GM12878 (cell line): Measurements from ENCODE around the gene TIMM10B. TPM values are rescaled to one million over a fixed set of nuclear protein-coding genes. Genes with fewer than 3 reads are reported as not detected.

ENCODE experiments used
- ATAC-seq: fragments of 200-7000 bp; cut with Tn5 transposase; 3 replicates; pipeline ENCODE4 v1.9.1; 2020; ENCODE audit warnings: mild to moderate bottlenecking, moderate library complexity
- BruUV-seq: library from RNA; stranded (reverse); fragments of 400-500 nt; replicated peaks from 2 replicates; lab custom pipeline; 2021; lab: Mats Ljungman, UMichigan
- CTCF ChIA-PET: fragments of 300-600 bp; sonication (Branson Sonifier 250); formaldehyde crosslinking; extraction: SDS; loops from one replicate; lab custom pipeline; 2021; ENCODE audit warnings: inconsistent platforms; lab: Yijun Ruan, JAX
- POLR2A ChIA-PET: fragments of 350-600 bp; formaldehyde crosslinking; extraction: SDS; loops from one replicate; lab custom pipeline; 2021; ENCODE audit warnings: inconsistent platforms; lab: Charles Lee
- RAD21 ChIA-PET: fragments of 300-600 bp; sonication (Branson Sonifier 250); formaldehyde crosslinking; loops from one replicate; lab custom pipeline; 2023; ENCODE audit warnings: antibody characterized with exemption; ENCODE audit not compliant: unreplicated experiment; lab: Charles Lee
- SMC1A ChIA-PET: fragments of 300-600 bp; sonication (Branson Sonifier 250); formaldehyde crosslinking; loops from one replicate; lab custom pipeline; 2023; ENCODE audit not compliant: unreplicated experiment, uncharacterized antibody; lab: Charles Lee
- DNase-seq: peaks from one replicate; pipeline ENCODE4 v3.0.0-alpha.2; 2011; ENCODE audit warnings: low read depth, low spot score
- FAIRE-seq: peaks from 3 replicates; lab custom pipeline; 2011; peaks lifted over from hg19 to GRCh38; lab: Jason Lieb, UNC
- H2AFZ ChIP-seq: 2 replicates; pipeline ENCODE4 v1.6.0; 2011; ENCODE audit warnings: low read depth, low read length, control low read depth; ENCODE audit not compliant: control insufficient read depth
- H3K27ac ChIP-seq: 2 replicates; pipeline ENCODE4 v1.5.1; 2011; ENCODE audit warnings: control low read depth; ENCODE audit not compliant: control insufficient read depth, insufficient read depth
- H3K27me3 ChIP-seq, 2 experiments: replicated peaks in 1 of 2; 2 replicates each; pipeline versions ENCODE4 v1.6.0 to v1.6.1; 2011; ENCODE audit warnings: low read length in 1 of 2; ENCODE audit not compliant: control insufficient read depth in 2 of 2, insufficient read depth in 2 of 2
- H3K36me3 ChIP-seq, 2 experiments: 2 replicates each; pipeline ENCODE4 v1.5.1; 2011; ENCODE audit warnings: low read length in 1 of 2; ENCODE audit not compliant: control insufficient read depth in 2 of 2, insufficient read depth in 2 of 2
- H3K4me1 ChIP-seq: 2 replicates; pipeline ENCODE4 v1.6.1; 2011; ENCODE audit warnings: mild to moderate bottlenecking, low read length, moderate library complexity, mixed read lengths; ENCODE audit not compliant: control insufficient read depth, insufficient read depth
- H3K4me2 ChIP-seq: 2 replicates; pipeline ENCODE4 v1.6.0; 2011; ENCODE audit warnings: control low read depth; ENCODE audit not compliant: control insufficient read depth, insufficient read depth
- H3K4me3 ChIP-seq: fragments of 200-600 bp; sonication (generic); 2 replicates; pipeline ENCODE4 v1.5.1; 2016
- H3K79me2 ChIP-seq: 2 replicates; pipeline ENCODE4 v1.6.0; 2011; ENCODE audit warnings: low read length; ENCODE audit not compliant: control insufficient read depth, insufficient read depth
- H3K9ac ChIP-seq: 2 replicates; pipeline ENCODE4 v1.8.0; 2011; ENCODE audit warnings: low read length, control low read depth, mixed read lengths; ENCODE audit not compliant: control insufficient read depth, insufficient read depth
- H3K9me3 ChIP-seq: replicated peaks from 3 replicates; pipeline ENCODE4 v1.5.1; 2011; ENCODE audit warnings: mild to moderate bottlenecking, low read length; ENCODE audit not compliant: control insufficient read depth, insufficient read depth
- H4K20me1 ChIP-seq: 2 replicates; pipeline ENCODE4 v1.6.0; 2011; ENCODE audit not compliant: control insufficient read depth, insufficient read depth
- CHD2 ChIP-seq: IDR thresholded peaks from 2 replicates; pipeline ENCODE4 v1.6.1; 2011; ENCODE audit warnings: low read depth, low read length, improper control_type of control experiment, borderline replicate concordance
- KLF5 ChIP-seq: fragments of 450-650 bp; IDR thresholded peaks from 2 replicates; pipeline ENCODE4 v1.6.1; 2014; ENCODE audit warnings: mild to moderate bottlenecking; ENCODE audit not compliant: partially characterized antibody
- POLR2A ChIP-seq: IDR thresholded peaks from 2 replicates; pipeline ENCODE4 v1.6.1; 2011; ENCODE audit warnings: low read depth, mild to moderate bottlenecking, low read length
- POLR2AphosphoS2 ChIP-seq: IDR thresholded peaks from 2 replicates; pipeline ENCODE4 v1.6.1; 2011; ENCODE audit warnings: low read depth, mild to moderate bottlenecking, low read length, improper control_type of control experiment, moderate library complexity
- POU2F2 ChIP-seq: IDR thresholded peaks from 3 replicates; pipeline ENCODE4 v1.6.1; 2011; ENCODE audit warnings: low read depth, mild to moderate bottlenecking, low read length, borderline replicate concordance
- SUPT20H ChIP-seq: IDR thresholded peaks from 2 replicates; pipeline ENCODE4 v1.6.1; 2011; ENCODE audit warnings: low read depth, mild to moderate bottlenecking, low read length, moderate library complexity, borderline replicate concordance; ENCODE audit not compliant: control insufficient read depth
- ZNF274 ChIP-seq: IDR thresholded peaks from one replicate; pipeline ENCODE4 v1.8.0; 2011; ENCODE audit not compliant: insufficient read length, insufficient read depth
- WGBS: methylation state at CpG from one replicate; pipeline ENCODE4 v1.1.6; 2016; ENCODE audit warnings: low lambda C conversion rate; ENCODE audit not compliant: insufficient replicate concordance, insufficient coverage; ENCODE audit errors: missing lambda C conversion rate; 5-methylcytosine and 5-hydroxymethylcytosine counted together
- in situ Hi-C: fragments of 300-500 bp; cut with MboI; formaldehyde crosslinking; loops from 9 replicates; pipeline ENCODE4 v1.14.3; 2018; ENCODE audit warnings: mixed read lengths
- intact Hi-C: fragments of 100-400 bp; cut with micrococcal nuclease; formaldehyde crosslinking; loops from one replicate; pipeline ENCODE4 v1.14.2; 2022; ENCODE audit not compliant: unreplicated experiment
- polyA plus RNA-seq, 11 experiments: library from polyadenylated mRNA; depleted of rRNA in 4 of 11; unstranded in 6 of 11; stranded (reverse) in 5 of 11; fragments of >200 nt; fragmentation: Nextera tagmentation in 4 of 11; fragmentation: Illumina TruSeq in 1 of 11; extraction: Ambion mirVana in 4 of 11; extraction: Trizol in 1 of 11; gene quantifications; 1 replicate in 1 of 11; 2 replicates in 10 of 11; pipeline versions ENCODE4 v1.2.1 to v1.2.3, GENCODE V29; 2011 to 2016; ENCODE audit warnings: inconsistent platforms in 2 of 11, missing spikeins in 2 of 11, low read depth in 1 of 11
- total RNA-seq, 4 experiments: library from RNA; depleted of rRNA in 3 of 4; stranded (reverse); fragments of >200 nt in 3 of 4; fragmentation: Illumina TruSeq in 1 of 4; extraction: Trizol in 1 of 4; gene quantifications; 2 replicates each; pipeline versions ENCODE4 v1.2.1 to v1.2.3, GENCODE V29; 2013 to 2021
- TF ChIP-seq, protein P1 (sequence below): IDR thresholded peaks from 2 replicates; pipeline ENCODE4 v1.6.1; 2012; ENCODE audit warnings: improper control_type of control experiment, low read depth, low read length; ENCODE audit not compliant: insufficient replicate concordance
- TF ChIP-seq, protein P2 (sequence below): IDR thresholded peaks from 2 replicates; pipeline ENCODE4 v1.6.1; 2011; ENCODE audit warnings: borderline replicate concordance, low read depth, mild to moderate bottlenecking, moderate library complexity, low read length; ENCODE audit not compliant: insufficient read depth, poor library complexity, severe bottlenecking

TIMM10B gene
- total and polyA plus RNA-seq, 10 of the 15 experiments (the other 5 are each of a cell fraction or from before 2014, with no cell fraction given) = 30.3 to 126 (median 53.1) TPM

DNA sequence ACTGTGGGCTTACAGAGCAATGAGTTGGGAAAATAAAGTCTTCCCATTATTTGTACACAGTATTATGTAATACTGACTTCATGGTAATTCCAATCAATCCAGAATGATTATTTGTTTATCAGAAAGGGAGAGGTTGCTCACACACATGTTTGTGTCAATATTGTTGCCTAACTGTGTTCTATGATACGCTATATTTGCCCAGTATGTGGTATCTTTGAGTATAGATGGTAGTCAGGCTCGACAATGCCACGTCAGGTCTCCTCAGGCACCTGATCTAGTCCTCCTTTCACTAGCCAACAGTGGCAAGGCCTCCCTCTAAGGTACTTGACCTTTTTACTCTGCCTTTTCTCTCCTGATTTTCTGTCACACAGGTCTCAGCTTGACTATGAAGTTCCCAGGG lies 21.1 kb downstream of the TIMM10B start (continued):
- TF ChIP-seq, protein P1, sequence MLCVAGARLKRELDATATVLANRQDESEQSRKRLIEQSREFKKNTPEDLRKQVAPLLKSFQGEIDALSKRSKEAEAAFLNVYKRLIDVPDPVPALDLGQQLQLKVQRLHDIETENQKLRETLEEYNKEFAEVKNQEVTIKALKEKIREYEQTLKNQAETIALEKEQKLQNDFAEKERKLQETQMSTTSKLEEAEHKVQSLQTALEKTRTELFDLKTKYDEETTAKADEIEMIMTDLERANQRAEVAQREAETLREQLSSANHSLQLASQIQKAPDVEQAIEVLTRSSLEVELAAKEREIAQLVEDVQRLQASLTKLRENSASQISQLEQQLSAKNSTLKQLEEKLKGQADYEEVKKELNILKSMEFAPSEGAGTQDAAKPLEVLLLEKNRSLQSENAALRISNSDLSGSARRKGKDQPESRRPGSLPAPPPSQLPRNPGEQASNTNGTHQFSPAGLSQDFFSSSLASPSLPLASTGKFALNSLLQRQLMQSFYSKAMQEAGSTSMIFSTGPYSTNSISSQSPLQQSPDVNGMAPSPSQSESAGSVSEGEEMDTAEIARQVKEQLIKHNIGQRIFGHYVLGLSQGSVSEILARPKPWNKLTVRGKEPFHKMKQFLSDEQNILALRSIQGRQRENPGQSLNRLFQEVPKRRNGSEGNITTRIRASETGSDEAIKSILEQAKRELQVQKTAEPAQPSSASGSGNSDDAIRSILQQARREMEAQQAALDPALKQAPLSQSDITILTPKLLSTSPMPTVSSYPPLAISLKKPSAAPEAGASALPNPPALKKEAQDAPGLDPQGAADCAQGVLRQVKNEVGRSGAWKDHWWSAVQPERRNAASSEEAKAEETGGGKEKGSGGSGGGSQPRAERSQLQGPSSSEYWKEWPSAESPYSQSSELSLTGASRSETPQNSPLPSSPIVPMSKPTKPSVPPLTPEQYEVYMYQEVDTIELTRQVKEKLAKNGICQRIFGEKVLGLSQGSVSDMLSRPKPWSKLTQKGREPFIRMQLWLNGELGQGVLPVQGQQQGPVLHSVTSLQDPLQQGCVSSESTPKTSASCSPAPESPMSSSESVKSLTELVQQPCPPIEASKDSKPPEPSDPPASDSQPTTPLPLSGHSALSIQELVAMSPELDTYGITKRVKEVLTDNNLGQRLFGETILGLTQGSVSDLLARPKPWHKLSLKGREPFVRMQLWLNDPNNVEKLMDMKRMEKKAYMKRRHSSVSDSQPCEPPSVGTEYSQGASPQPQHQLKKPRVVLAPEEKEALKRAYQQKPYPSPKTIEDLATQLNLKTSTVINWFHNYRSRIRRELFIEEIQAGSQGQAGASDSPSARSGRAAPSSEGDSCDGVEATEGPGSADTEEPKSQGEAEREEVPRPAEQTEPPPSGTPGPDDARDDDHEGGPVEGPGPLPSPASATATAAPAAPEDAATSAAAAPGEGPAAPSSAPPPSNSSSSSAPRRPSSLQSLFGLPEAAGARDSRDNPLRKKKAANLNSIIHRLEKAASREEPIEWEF = no peak
- TF ChIP-seq KLF5 (no peak), ZNF274 (no peak)
- TF ChIP-seq, protein P2, sequence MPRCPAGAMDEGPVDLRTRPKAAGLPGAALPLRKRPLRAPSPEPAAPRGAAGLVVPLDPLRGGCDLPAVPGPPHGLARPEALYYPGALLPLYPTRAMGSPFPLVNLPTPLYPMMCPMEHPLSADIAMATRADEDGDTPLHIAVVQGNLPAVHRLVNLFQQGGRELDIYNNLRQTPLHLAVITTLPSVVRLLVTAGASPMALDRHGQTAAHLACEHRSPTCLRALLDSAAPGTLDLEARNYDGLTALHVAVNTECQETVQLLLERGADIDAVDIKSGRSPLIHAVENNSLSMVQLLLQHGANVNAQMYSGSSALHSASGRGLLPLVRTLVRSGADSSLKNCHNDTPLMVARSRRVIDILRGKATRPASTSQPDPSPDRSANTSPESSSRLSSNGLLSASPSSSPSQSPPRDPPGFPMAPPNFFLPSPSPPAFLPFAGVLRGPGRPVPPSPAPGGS = no peak

DNA sequence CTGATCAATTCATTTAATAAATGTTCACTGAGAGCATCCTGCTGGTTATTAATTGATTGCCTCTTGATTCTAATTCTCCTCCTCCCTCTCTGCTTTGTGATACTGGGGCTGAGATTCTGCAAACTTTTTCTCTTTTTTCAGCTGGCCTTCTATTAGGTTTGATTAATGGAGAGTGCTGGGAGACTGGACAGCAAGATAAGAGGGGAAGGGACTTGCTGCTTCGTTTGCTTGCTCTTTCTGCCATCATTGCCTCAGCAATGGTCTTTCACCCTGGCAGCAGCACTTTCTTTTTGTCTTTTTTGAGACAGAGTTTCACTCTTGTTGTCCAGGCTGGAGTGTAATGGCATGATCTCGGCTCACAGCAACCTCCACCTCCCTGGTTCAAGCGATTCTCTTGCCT lies 22.9 kb downstream of the TIMM10B start:
- Histone ChIP-seq H3K79me2 (no peaks in the 10 kb centered on the region), H3K9me3 (no peaks in the 10 kb centered on the region), H3K4me3 (no peak overlapping the region), H3K27me3 (no peaks in the 10 kb centered on the region)
- RAD21 ChIA-PET = interaction anchor here (1.1 to 5.9 kb wide), 5 partner anchors 51 to 126 kb away, joined by 3 to 76 read pairs (median 14); partner anchors contain the start of gene SMPD1
- no TSS peak for BruUV-seq
- intact Hi-C loops = no loop called here
- TF ChIP-seq CHD2 (no peak), SUPT20H (no peak), POU2F2 (no peak), POLR2AphosphoS2 (no peak), POLR2A (no peak)
- TF ChIP-seq, all 136 proteins: peak for 0
- WGBS = 93% methylated on average over 3 of the region's 3 CpGs
- Histone ChIP-seq H2AFZ (no peak overlapping the region), H3K36me3 (peaks cover 0 to 2% of the 10 kb centered on the region in 2 experiments; a peak in 1 of 4 replicates), H4K20me1 (no peaks in the 10 kb centered on the region), H3K4me1 (no peaks in the 10 kb centered on the region), H3K27ac (no peak overlapping the region), H3K4me2 (no peak overlapping the region), H3K9ac (no peak overlapping the region)
- ChIA-PET CTCF (interaction anchor here (0.6 to 7.2 kb wide), 16 partner anchors 10 to 359 kb away, joined by 3 to 177 read pairs (median 9); partner anchors contain the start of genes ARFIP2, HPX, SMPD1 and TIMM10B), SMC1A (interaction anchor here (1.0 to 6.8 kb wide), 6 partner anchors 9 to 126 kb away, joined by 3 to 101 read pairs (median 6); no protein-coding TSS in a partner anchor), POLR2A (no interaction called here)
- FAIRE-seq (no peak), ATAC-seq (no peak), DNase-seq (no peak)
- in situ Hi-C loops = no loop called here
